GM12873 (cell line): ENCODE measurements around the gene SLC35D1.

Experiments
- CTCF ChIP-seq: IDR thresholded peaks from 2 replicates; pipeline ENCODE4 v1.5.1; 2012; ENCODE audit warnings: low read depth, mild to moderate bottlenecking, moderate library complexity, low read length, control low read depth; ENCODE audit not compliant: insufficient read depth; ENCODE audit errors: missing control alignments

Gene SLC35D1

GRCh38 chr1:67060811-67061218 lies 6.9 kb upstream of the SLC35D1 start:
- TF ChIP-seq CTCF, result no peak

GRCh38 chr1:67059346-67059745 lies 5.4 kb upstream of the SLC35D1 start:
- no peak for TF ChIP-seq CTCF

- TF ChIP-seq CTCF, result no peak
Measured at GRCh38 chr1:67058761-67059160, 4.8 kb upstream of the SLC35D1 start.

- no peak for TF ChIP-seq CTCF
Measured at GRCh38 chr1:67058242-67058641, 4.3 kb upstream of the SLC35D1 start.

GRCh38 chr1:67053535-67053784 lies 488 bp downstream of the SLC35D1 start:
- TF ChIP-seq CTCF, result no peak

GRCh38 chr1:67052741-67053534 lies 1.0 kb downstream of the SLC35D1 start:
- no peak for TF ChIP-seq CTCF

- TF ChIP-seq CTCF, result no peak
Measured at GRCh38 chr1:67051196-67051595, 2.8 kb downstream of the SLC35D1 start.
